Activated CD4-positive, alpha-beta T cell treated with anti-CD3 and anti-CD28 coated beads, Interleukin-2, Interleukin-6, amounts not matched to agents 100 ng/mL and 50 ng/mL, durations not matched to agents 16 hours and 8 hours (primary cell): ENCODE results near the gene C10orf88.

Source experiments
- DNase-seq: peaks from one replicate; pipeline ENCODE4 v3.0.0-alpha.2; 2020

The C10orf88 gene, protein sequence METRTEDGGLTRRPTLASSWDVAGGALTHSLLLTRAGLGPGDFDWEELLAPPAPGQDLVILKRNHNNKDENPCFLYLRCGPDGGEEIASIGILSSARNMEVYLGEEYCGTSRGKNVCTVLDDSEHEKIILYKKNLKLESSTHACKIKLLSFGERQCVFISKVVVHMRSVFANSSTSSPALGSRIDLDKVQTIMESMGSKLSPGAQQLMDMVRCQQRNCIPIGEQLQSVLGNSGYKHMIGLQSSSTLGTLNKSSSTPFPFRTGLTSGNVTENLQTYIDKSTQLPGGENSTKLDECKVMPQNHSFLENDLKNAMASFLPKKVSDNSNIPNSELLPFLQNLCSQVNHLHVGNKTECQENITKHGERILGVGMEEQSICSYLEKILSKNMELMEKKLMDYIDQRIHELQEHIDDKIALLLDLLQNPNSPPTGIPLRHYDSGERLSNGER

DNA sequence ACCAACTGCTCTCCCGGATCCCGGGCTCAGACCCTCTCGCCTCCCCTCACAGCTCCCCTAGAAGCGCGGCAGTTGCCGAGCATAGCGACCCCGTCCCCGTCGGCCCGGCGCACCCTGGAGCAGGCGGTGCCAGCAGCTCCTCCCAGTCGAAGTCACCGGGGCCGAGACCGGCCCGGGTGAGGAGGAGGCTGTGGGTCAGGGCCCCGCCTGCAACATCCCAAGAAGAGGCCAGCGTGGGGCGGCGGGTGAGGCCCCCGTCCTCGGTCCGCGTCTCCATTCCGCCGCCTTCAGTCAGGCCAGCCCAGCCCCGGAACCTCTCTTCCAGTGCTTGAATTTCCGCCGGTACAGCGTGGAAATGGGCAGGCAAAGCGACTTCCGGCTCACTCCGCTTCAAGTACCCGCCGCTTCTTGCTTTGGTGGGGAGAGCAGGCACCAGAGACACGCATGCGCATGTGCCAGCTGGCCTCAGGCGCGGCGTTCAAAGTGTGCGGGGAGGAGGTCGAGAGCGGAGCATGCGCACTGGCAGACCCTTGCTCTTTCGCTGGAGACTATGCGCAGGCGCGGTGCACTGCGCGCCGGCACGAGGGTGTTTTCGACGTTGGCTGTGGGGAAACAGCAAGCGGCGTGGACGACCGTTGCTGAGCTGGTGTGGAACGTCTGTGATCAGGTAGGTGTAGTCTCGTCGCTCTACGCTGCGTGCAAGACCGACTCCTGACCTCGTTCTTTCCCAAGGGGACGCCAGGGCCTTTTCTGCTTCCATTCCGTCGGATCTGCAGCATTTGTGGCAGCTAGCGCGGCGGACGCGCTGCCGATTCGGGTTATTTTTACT is at the start of gene C10orf88:
TSS of gene C10orf88 (minus strand) at position 326 of the 829 bp plus-strand sequence. CDS start at position 277, 49 bp downstream.
- DNase-seq: peak; percentile 98

DNA sequence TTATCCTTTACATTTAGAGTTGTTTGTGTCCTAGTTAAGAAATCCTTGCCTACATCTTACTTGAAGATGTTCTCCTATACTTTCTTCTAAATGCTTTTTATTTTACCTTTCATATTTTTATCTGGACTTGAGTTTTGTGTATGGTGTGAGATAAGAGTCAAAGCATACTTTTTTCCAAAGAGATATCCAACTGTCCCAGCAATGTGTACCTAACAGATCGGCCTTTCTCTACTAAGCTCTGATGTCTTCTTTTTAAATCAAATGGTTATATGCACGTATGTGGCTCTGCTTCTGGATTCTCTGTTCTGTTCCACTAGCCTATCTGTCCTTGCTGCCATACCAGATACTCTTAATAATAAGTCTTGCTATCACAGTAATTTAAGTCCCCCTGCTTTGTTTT is 47.3 kb upstream of the C10orf88 start:
- no peak for DNase-seq

DNA sequence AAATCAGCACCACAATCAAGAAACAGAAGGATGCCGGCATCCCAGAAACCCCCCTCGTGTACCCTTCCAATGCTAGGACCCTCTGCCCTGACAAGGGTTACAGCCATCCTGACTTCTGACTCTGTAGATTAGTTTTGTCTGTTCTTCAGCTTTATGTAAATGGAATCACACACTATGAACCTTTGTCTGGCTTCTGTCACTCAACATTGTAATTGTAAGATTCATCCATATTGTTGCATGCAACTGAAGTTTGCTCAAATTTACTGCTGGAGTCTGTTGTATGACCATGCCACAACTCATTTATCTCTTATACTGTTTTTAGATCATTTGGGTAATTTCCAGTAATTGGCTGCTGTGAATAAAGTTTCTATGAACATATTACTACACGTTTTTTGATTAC is 46.1 kb upstream of the C10orf88 start:
- no peak for DNase-seq

DNA sequence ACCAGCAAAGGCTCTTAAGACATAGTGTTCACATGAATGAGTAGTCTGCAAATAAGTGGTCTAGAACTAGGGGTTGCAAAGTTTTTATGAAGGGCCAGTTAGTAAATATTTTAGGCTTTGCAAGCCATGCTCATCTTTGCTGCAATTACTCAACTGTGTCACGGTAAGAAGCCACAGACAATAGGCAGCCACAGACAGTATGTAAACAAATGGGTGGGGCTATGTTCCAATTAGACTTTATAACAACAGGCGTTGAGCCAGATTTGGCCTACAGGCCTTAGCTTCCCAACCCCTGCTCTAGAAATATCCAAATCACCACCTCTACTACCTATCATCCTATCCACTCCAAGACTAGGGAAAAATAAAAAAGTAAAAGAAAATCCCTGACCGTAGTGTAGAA is 45.3 kb upstream of the C10orf88 start:
- DNase-seq: no peak

DNA sequence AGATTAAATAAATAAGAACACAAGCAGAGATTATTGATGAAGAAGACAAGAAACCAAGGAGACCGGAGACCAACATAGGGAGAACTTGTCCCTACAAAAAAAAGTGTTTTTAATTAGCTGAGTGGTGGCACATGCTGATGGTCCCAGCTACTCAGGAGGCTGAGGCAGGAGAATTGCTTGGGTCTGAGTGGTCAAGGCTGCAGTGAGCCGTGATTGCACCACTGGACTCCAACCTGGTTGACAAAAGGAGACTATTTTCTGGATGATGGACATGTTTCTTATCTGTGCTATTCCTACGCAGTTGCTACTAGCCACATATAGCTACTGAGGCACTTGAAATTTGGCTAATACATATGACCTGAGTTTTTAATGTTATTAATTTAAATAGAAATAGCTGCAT is 44.9 kb upstream of the C10orf88 start:
- DNase-seq: no peak

DNA sequence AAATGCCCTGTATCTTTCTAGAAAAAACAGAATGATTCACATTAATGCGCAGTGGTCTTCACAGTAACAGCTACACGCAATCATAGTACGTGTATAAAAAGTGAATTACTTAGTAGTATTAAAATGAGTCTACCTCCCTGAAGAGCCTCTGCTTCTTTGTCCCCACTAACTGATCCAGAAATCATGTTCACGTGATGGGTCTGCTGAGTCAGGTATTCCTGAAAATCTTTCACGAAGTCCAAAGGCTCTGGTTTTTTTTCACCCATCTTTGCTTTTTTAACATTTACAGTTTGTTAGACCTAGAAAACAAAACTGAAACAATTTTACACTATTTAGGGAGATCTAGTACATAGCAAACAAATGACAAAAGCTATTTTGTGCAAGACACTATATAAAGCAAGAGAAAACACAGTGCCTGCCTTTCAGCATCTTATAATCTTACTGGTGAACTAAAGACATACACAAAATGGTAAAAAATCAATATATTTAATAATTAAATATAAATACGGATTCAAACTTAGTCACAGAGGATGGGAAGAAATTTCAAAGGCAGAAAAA is 44.4 kb upstream of the C10orf88 start:
- no peak for DNase-seq

DNA sequence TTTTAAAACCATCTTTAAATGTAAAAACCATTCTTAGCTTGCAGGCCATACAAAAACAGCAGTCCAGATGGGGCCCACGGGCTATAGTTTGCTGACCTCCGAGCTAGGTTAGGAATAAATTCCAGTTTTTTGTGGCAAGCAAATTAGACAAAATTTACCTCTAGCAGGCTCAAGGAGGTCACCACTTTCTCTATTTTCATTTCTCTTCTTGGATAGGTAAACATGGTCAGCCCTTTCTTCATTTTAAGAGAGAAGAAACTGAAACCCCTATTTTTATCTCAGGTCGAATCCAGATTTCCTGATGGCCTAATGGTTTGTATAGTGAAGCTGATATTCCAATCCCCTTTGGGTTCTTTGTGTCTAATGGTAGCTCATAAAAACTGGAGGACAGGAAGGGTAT is 43.8 kb upstream of the C10orf88 start:
- DNase-seq: no peak

DNA sequence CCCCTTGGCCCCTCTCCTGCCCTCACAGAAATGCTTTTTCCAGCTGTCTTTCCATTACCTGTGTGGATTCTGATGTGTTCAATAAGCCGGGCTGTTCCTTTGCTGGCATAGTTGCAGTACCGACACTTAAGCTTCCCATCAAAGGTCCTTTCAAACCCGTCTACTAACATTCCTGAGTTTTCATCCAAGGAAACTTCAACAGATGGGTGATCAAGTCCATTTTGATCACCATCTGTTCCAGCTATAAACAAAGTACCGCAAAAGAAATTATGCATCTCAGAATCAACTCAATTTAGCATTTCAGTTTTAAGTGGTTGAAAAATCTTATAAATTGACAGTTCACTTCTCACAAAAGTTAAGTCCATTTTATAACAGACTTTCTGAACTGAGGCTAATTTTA is 41.9 kb upstream of the C10orf88 start:
- DNase-seq: no peak

DNA sequence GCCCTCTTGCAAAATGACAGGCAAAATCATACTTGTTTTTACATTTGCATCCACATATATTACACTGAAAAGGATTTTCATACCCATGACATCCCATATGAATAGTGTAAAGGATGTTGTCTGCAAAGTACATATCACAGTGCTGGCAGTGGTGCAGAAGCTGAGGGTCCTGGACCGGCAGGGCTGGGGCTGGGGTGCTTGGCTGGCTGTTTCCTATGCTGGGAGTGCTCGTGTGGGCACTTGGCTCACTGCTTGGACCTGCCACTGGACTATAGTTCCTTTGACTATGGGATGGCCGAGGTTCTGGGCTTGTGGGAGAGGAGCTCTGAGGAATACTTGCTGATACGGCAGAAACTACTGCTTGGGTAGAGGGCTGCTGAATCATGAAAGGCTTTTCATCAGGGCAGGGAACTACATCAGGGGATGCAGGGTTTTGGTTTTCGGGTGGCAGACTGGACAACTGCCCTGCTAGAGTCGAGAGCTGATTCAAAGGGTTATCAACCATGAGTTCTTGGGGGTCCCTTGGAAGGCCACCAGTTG is 39.8 kb upstream of the C10orf88 start:
- no peak for DNase-seq

DNA sequence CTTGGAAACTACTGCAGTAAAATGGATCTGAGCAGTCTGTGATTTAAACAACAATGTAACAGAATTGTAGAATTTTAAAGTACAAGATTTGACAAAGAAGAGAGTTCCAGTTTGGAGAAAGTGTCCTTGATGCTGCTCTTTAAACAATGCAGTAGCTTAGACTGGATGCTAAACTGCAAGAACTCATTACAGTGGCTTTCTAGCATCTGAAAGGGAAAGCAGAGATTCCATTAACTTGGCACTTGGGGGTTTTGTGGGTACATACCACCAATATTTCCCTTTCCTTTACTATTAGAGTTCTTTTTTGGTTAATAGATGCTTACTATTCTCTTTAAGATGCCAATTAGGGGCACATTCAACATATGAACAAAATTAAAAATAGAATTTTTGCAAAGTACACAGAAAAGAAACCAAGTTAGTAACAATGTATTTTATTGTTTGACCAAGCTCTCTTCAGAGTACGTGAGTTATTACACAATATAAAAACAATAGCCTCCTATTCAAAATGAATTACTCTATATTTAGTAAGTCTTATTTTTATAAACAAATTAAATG is 38.1 kb upstream of the C10orf88 start:
- DNase-seq: no peak

DNA sequence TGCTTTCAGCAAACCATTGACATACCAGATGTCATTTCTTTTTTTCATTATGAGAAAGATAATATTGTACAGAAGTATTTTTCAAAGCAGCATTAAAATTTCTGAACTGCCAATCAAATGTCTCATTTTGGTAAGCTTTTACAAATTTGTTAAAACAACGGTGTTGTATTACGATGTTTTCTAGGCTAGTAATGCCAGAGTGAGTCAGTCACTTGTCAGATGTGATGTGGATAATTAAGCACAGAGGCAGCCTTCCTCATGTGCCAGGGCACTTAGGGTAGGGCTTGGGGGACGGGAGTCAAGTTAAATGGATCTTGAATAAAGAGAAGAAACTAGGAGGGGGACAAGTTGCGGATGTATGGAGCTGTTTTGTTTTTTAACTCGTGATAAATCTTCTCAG is 36.3 kb upstream of the C10orf88 start:
- DNase-seq: no peak

DNA sequence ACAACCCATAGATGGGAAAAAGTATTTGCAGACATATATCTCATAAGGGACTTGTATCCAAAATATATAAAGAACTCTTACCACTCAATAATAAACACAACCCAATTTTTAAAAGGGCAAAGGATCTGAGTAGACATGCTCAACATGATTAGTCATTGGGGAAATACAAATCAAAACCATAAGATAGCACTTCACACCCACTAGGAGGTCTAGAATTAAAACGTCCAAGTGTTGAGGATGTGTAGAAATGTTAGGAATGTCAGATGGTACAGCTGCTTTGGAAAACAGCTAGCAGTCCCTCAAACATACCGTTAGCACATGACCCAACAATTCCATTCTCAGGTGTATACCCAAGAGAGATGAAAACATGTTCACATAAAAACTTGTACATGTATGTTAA is 34.5 kb upstream of the C10orf88 start:
- DNase-seq: no peak

DNA sequence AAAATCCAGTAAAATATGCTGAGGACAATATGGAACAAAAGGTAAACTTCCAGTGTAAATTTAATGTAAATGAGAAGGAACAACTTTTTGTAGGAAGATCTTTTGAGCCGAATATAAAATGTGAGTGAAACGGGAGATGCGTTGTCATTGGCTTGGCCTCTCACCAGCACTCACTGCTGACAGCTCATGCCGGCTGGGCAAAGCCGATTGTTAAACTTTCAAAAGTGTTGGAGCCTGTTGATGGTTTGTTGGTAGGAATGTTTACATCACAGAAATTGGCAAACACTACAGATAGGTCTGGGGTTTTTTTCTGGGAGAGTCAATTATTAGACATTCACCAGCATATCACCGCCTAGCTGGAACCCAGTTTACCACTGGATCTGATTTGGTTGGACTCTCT is 32.3 kb upstream of the C10orf88 start:
- no peak for DNase-seq

DNA sequence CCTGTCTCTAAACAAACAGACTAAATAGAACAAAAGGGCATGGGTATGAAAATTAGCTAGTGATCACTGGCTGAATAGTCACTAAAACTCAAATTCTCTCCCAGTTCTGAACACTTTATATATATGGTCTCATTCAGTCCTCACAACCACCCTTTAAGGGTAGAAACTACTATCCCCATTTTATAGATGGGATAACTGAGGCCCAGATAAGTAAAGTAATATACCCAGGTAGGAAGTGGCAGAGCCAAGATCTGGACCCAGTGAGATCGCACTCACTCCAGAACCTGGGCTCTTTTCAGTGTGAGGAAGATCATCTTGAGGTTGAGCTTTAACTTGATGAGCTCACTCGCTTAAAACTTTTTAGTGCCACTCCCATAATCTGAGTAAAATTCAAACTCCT is 30.7 kb upstream of the C10orf88 start:
- no peak for DNase-seq

DNA sequence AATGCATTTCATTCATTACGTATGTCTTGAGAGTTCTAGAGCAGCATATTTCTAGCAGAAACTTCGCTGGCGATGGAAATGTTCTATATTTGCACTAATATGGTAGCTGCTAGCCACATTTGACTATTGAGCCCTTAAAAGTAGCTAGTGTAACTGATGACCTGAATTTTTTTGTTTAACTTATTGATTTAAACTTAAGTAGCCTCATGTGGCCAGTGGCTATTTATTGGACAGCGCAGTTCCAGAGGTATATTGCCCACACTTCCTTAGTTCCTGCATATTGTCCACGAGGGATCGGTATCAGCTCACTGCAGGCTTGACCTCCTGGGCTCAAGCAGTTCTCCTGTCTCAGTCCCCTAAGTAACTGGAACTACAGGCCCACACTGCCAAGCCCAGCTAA is 29.9 kb upstream of the C10orf88 start:
- DNase-seq: no peak

DNA sequence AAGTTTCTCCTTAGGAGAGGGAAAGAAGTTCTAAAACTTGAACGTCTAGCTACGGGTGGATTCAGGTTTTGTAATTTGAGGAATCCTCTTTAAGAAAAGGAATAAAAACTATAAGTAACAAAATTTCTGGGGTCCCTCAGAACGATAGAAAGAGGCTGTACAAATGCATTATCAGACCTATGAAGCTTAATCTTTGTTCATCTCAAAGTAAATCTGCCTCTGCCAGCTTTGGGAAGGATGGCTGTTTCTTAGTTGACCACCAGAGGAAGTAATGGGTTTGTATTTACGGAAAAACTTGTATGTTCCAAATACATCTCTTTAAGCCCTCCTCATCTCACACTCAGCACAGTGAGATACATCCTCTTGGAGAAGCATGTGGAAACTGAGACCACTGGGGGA is 27.0 kb upstream of the C10orf88 start:
- DNase-seq: peak; percentile 19

DNA sequence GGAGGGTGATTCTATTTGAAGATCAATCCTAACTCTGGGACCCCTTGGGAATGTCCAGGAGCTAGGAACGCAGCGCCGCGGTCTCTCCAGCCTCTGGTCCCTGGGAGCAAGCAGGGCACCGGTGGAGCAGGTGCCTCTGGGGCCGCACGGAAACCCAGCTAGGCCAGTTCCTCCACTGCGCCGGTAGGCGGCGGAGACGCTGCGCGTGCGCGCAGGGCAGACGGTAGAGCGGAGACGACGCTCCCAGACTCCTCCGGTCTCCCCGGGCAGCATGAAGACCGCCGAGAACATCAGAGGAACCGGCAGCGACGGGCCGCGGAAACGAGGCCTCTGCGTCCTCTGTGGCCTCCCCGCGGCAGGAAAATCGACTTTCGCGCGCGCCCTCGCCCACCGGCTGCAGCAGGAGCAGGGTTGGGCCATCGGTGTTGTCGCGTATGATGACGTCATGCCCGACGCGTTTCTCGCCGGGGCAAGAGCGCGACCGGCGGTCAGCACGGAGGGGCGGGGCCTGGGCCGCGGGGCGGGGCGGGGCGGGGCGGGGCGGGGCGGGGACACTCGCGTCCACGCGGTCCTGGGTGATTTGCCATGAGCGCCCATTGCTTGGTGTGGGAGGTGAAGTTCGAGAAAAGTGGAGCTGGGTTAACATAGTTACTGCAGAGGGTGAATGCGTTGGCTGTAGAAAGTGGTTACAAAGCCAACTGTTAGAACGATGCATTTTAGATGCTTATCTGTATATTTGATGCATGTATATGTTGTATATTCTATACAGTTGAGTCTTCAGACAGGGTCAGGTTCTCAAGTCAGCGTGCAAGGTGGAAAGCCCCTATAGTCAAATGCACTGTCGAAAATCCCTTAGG is 26.4 kb upstream of the C10orf88 start, which contains the start of gene PSTK:
TSS of gene PSTK (plus strand) at position 193 of the 857 bp plus-strand sequence. CDS start at position 272, 79 bp downstream.
- DNase-seq: peak; percentile 94

DNA sequence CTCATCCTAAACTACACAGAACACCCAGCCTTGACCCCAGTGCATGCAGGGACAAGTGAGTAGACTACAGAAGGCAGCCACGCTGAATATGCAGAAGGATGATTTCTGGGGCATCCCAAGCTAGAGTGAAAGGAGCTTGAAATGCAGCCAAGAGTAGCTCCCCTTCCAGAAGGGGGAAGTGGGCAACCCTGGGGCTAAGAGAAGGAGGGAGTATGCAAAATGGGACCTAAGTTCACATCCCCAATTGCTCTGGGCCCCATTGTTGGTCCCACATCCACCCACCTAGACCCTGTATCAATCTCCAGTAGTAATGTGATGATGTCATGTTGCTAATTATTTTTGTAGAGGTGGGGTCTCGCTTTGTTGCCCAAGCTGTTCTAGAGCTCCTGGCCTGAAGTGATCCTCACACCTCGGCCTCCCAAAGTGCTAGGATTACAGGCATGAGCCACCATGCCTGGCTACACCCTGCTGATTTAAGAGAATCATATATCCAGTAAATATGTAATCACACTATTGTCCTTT is 20.6 kb upstream of the C10orf88 start:
- no peak for DNase-seq

DNA sequence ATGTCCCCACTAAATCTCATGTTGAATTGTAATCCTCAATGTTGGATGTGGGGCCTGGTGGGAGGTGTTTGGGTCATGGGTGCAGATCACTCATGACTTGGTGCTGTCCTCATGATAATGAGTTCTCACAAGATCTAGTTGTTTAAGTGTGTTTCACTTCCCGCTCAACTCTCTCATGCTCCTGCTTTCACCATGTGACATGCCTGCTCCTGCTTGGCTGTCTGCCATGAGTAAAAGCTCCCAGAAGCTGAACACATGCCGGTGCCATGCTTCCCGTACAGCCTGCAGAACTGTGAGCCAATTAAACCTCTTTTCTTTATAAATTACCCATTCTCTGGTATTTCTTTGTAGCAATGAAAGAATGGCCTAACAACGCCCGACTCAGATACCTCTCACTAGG is 20.0 kb upstream of the C10orf88 start:
- no peak for DNase-seq

DNA sequence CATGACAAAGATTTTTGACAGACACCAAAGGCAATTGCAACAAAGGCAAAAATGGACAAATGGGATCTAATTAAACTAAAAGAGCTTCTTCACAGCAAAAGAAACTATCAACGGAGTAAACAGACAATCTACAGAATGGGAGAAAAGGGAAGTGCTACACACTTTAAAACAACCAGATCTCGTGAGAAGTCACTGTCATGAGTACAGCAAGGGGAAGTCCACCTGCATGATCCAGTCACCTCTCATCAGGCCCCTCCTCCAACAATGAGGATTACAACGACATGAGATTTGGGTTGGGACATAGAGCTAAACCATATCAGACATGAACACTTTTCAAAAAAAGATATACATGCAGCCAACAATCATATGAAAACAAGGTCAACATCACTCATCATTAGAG is 14.7 kb upstream of the C10orf88 start:
- no peak for DNase-seq

DNA sequence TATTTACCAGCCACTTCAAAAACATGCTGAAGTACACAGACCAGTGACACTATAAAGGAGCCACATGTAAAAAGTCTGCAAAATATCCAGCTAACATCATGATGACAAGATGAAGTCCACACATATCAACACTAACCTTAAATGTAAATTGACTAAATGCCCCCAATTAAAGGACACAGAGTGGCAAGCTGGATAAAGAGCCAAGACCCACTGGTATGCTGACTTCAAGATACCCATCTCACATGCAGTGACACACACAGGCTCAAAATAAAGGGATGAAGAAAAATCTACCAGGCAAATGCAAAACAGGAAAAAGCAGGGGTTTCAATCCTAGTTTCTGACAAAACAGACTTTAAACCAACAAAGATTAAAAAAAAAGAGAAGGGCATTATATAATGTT is 12.9 kb upstream of the C10orf88 start:
- no peak for DNase-seq

DNA sequence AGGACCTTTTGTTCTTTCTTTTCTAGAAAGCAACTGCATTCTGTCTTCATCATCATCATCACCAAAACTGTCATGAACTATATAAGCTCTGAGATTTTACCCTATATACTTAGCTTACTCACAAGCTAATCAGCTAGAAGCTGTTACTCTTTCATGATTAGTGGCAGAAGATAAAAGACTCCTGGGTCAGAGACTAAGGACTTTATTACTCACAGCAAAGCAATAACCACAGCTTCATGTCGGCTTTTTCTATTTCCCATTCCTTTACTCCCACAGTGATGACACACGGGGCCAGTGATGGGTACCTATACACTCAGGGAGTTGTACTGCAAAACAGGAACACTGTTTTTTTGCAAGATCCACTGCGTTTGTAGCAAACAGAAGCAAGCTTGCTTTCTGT is 8.4 kb upstream of the C10orf88 start:
- no peak for DNase-seq
